ENCODE data around the gene AURKB.
"Not testable (repeated sequence)": the region's sequence is repeated elsewhere in the genome, so short reads cannot be mapped to it uniquely, and the experiment has no call there.

Gene AURKB

DNA sequence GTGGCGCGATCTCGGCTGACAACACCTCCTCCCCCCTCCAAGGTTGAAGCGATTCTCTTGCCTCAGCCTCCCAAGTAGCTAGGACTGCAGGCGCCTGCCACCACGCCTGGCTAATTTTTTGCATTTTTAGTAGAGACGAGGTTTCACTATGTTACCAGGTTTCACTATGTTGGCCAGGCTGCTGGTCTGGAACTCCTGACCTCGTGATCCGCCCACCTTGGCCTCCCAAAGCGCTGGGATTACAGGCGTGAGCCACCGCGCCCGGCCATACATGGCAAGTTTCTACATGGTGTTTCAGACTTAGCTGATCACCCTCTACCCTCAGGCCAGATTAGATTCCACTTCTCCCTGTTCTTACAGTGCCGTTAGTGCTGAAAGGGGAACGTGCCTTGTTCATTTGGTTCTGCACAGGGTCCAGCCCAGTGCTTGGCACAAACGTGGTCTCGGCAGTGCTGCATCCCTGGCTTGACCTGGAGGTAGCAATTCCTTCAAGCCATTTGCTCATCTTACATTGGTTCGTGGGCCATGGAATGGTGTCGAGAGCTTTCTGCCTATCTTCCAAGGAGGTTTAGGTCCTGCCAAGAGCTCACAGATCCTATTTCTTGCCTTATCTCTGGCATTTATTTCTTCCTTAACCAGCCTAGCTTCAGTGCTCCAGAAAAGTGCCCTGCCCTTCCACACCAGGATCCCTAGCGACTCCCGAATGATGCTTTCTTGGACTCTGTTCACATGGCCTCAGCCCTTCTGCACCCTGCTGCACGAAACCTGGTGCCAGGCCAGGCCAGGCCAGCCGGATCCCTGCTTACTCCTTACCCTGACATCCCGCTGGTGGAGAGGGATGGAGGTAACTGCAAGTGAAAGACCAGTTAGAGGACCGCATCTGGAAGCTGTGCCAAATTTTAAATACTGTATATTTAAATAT lies 14.8 kb upstream of the AURKB start:
- DNase-seq, result no peak

DNA sequence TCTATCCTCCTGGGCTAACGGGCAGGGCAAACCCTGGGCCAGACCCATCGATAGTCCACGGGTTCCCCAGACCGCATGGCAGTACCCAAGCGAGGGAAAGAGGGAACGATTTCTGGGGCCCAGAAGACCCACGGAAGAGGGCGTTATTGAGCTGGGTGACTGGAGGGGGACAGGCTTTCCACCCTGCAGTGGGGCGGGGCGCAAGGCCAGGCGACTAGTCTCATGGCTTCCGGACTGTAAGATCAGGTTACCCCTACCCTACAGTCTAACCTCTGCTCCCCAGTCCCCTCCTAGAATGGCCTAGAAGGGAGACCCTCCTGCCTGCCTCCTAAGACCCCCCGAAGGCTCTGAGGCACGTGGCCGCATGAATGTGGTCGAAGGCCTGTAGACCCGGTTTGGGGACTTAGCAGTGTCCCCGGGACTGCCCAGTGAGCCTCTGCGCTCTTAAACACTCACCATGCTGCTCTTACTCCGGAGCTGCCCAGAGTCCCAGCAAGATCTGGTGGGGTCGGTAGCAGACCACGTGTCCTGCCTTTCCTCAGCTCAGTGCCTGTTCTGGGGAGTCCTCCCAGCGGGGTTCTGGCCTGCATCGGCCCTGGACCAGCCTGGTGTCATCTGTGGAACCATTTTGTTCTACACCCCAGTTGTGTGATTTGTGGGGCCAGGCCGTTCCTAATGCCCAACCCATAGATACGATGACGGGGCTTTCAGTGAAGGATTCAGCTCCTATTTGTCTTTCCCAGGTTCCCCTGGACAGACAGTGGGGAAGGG lies 13.2 kb upstream of the AURKB start:
- DNase-seq, result no peak

DNA sequence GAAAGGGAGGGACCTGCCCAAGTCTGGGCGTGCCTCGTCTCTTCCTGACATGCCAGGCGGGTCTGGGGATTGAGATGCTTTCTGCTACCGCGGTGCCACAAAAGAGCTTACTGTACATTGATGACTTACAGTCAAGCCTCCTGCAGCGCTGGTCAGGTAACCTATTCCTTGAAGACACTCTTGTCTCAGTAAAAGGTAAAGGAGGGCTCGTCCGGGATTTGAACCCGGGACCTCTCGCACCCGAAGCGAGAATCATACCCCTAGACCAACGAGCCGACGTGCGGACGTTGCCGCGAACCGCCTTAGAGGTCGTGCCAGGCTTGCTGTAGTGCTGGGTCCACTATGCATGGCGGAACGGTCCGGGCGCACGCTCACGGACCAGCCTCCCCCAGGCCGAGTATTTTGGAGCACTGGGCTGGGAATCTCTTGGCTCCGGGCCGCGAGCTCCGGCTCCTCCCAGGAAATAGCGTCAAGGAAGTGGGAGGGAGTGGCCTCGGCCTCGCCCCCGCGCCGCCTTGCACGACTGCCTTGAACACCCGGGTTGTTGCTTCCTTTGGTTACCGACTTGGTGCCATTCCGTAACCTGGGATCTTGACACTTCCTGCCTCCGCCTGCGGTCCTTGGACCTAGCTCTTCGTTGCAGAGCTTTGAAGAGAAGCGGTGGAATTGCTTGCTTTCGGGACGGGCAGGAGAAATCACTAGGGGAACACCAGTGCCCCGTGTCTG lies 12.4 kb upstream of the AURKB start:
- DNase-seq, result peak; percentile 79

GRCh38 chr17:8222380-8222629 lies 11.9 kb upstream of the AURKB start:
- DNase-seq, result no peak

- peak; percentile 80 for DNase-seq
Measured at GRCh38 chr17:8221663-8222379, 11.4 kb upstream of the AURKB start.

GRCh38 chr17:8220783-8221662 lies 10.6 kb upstream of the AURKB start:
- DNase-seq, result peak; percentile 83

GRCh38 chr17:8214000-8214399 lies 3.6 kb upstream of the AURKB start:
- not testable (repeated sequence) for DNase-seq

DNA sequence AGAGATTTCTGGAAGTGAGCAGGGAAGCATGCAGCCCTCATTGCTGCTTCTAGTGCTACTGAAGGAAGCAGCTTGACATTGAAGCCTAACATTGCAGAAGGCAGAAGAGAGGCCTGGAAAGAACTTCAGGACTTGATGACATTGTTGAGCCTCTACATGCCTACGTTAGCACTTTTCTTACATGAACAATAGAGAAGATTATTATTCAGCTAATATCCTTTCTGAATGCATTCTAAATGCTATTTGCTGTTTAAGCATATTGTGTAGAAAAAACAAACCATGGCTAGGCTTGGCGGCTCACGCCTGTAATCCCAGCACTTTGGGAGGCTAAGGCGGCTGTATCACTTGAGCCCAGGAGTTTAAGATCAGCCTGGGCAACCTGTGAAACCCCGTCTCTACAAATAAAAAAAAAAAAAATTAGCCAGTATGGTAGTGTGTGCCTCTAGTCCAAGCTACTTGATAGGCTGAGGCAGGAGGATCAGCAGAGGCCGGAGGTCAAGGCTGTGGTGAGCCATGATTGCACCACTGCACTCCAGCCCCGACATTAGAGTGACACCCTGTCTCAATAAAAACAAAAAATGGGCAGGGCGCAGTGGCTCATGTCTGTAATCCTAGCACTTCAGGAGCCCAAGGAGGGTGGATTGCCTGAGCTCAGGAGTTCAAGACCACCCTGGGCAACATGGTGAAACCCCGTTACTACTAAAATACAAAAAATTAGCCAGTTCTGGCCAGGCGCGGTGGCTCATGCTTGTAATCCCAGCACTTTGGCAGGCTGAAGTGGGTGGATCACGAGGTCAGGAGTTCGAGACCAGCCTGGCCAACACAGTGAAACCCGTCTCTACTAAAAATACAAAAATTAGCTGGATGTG lies 2.2 kb upstream of the AURKB start:
- no peak for DNase-seq

- no peak for DNase-seq
Measured at GRCh38 chr17:8210761-8211458, 535 bp upstream of the AURKB start.

GRCh38 chr17:8206536-8206935 lies 3.8 kb downstream of the AURKB start:
- DNase-seq, result no peak

- no peak for DNase-seq
Measured at GRCh38 chr17:8204761-8205555, 5.4 kb downstream of the AURKB start.

DNA sequence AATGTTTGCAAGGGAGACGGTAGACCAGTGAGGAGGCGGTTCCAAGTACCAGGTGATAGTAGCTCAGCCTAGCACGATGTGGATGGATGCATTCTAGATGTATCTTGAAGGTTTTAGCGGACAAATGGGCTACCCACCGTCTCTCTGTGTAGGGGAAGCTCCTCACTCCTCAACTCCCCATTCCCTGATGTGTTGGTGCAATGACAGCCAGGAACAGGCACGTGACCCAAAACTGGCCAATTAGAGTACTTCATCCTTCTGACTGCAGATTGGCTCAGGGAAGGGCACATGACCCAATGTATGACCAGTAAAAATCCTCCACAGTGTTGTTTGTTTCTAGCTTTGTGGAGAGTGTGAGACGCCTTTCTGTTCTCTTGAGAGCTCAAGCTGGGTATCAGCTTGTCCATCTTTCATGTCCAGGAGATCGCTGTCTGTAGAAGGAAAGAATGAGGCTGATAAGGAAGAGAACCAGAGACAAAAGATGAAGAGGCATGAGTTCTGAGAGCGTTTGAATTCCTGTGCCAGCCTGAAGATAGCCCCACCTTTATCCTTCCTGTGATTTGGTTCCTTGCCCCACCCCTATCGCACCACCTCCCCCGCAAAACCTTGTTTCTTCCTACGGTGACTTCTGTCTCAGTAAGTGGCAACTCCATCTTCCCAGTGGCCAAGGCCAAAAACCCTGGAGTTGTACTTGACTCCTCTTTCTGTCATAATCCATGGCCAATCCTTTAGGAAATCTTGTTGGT lies 18.1 kb downstream of the AURKB start:
- DNase-seq, result peak; percentile 91

DNA sequence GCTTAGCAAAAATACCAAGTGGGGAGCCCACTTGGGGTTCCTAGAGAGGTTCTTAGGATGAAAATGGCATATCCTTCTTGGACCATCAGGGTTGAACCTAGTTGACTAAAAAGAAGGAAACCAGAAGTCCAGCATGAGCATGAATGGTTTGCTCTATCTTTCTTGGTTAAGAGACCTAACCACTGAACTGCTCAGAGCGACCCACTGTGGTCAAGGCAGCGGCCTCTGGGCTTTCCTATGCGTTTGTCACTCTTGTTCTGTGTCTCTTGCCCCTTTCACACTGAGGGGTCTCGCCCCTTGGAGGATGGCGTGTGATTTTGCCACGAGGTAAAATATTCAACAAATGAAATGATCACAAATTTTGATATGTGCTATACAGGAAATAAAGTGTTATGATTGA lies 19.9 kb downstream of the AURKB start:
- DNase-seq, result no peak

GRCh38 chr17:8189711-8190477 lies 20.5 kb downstream of the AURKB start, which contains the start of gene BORCS6:
BORCS6 (minus strand) TSS chr17:8190180; CDS start chr17:8190140, 40 bp downstream.
- DNase-seq, result peak; percentile 90

DNA sequence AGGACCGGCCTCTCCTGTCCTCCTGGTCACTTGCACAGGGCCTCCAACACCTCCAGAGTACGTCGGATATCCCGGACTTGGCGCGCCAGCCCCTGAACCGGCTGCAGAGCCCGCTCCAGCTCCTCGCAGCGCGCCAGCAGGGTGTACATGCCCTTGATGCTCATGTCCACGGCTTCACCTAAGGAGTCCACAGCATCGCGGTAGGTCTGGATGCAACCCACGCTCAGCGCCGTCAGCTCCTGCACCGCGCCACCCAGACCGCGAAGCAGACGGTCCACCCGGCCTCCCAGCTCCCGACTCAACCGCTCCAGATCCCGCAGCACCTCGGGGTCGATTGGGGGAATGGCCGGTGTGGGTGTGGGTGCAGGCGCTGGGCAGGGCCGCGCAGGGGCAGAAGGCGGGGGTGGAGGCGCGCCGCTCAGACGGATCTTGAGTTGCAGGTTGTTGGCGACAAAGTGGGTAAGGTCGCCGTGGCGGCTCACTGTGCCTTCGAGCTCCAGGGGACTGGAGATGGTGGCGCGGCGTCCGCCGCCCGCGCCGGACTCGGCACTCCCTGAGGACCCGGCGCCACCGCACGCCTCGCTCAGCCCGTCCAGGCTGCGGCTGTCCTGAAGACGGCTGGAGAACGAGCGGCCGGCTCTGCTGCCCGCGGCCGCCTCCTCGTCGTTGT lies 21.2 kb downstream of the AURKB start:
- DNase-seq, result no peak

DNA sequence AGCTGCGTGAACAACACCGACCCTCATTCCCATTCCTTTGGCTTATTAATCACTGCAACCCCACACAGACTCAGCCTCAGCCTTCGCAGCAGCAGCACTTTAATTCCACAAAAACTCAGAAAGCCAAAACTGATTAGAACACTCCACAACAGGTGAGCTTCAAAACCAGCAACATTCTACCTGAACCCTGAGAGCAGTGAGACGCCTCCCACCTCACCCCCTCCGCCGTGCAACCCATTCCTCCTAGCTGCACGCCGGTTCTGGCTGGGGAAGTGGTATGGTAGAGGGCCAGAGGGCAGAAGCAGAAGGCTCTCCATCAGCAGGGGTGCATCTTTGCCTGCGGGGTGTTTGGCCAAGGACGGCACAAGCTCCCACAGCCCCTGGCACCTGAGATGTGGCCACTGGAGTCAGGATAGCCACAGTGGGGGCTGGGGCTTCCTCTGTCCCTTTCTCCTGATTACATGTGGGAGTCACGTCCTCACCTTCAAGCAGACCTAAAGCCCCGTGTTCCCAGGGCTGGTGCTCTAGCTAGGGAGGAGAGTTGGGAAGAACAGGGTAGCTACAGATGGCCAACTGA lies 22.0 kb downstream of the AURKB start:
- DNase-seq, result no peak

Measured in NCI-H2227 treated with DMSO at 0.1 percent for 48 hours (cell line).